SK-N-SH (cell line): Measurements from ENCODE around the gene KIAA1586. TPM values are rescaled to one million over a fixed set of nuclear protein-coding genes. Genes with fewer than 3 reads are reported as not detected.

ENCODE experiments used
- CTCF ChIA-PET: fragments of 300-600, 350-600 bp; formaldehyde crosslinking; extraction: SDS; loops from one replicate; lab custom pipeline; 2021; lab: Yijun Ruan, JAX
- POLR2A ChIA-PET: fragments of 350-600 bp; sonication (Branson Sonifier 250); formaldehyde crosslinking; extraction: SDS; loops from one replicate; lab custom pipeline; 2020; ENCODE audit warnings: antibody characterized with exemption, inconsistent platforms; lab: Yijun Ruan, JAX
- DNase-seq: peaks from one replicate; pipeline ENCODE4 v3.0.0; 2012
- H2AFZ ChIP-seq: fragments of 200-600 bp; sonication (generic); 2 replicates; pipeline ENCODE4 v1.8.1; 2016; ENCODE audit warnings: antibody characterized with exemption, mild to moderate bottlenecking, low read depth
- H3F3A ChIP-seq: fragments of 200-600 bp; sonication (generic); replicated peaks from 2 replicates; pipeline ENCODE3; 2016; ENCODE audit warnings: antibody characterized with exemption, mild to moderate bottlenecking; ENCODE audit not compliant: insufficient read depth
- H3K27ac ChIP-seq, 2 experiments: fragments of 200-500 bp in 1 of 2; fragments of 200-600 bp in 1 of 2; sonication (Bioruptor generic) in 1 of 2; sonication (generic), shearing (Covaris generic) in 1 of 2; 2 replicates each; pipeline versions ENCODE4 v1.5.1 to v1.6.1; 2014 to 2016; ENCODE audit warnings: low read depth in 2 of 2, inconsistent platforms in 1 of 2, low read length in 1 of 2, mild to moderate bottlenecking in 1 of 2, mixed read lengths in 1 of 2
- H3K27me3 ChIP-seq: fragments of 200-600 bp; sonication (generic), shearing (Covaris generic); 2 replicates; pipeline ENCODE4 v1.6.1; 2016; ENCODE audit warnings: mixed run types; ENCODE audit not compliant: insufficient read depth
- H3K36me3 ChIP-seq, 2 experiments: fragments of 200-500 bp in 1 of 2; fragments of 200-600 bp in 1 of 2; sonication (Bioruptor generic) in 1 of 2; sonication (generic) in 1 of 2; replicated peaks in 1 of 2; 2 replicates each; pipeline versions ENCODE3 to v1.5.1; 2014 to 2016; ENCODE audit warnings: low read length in 1 of 2, mild to moderate bottlenecking in 1 of 2; ENCODE audit not compliant: insufficient read depth in 2 of 2, control insufficient read depth in 1 of 2
- H3K4me1 ChIP-seq, 2 experiments: fragments of 200-500 bp in 1 of 2; fragments of 200-600 bp in 1 of 2; sonication (Bioruptor generic) in 1 of 2; sonication (generic), shearing (Covaris generic) in 1 of 2; 2 replicates each; pipeline versions ENCODE4 v1.5.1 to v1.6.1; 2014 to 2016; ENCODE audit warnings: low read depth in 1 of 2, low read length in 1 of 2, mixed run types in 1 of 2; ENCODE audit not compliant: insufficient read depth in 2 of 2, control insufficient read depth in 1 of 2
- H3K4me2 ChIP-seq: fragments of 200-600 bp; sonication (generic), shearing (Covaris generic); 2 replicates; pipeline ENCODE4 v1.6.1; 2017; ENCODE audit warnings: mixed run types
- H3K4me3 ChIP-seq, 2 experiments: fragments of 200-500 bp in 1 of 2; fragments of 200-600 bp in 1 of 2; sonication (Bioruptor generic) in 1 of 2; sonication (generic), shearing (Covaris generic) in 1 of 2; 2 replicates each; pipeline versions ENCODE4 v1.5.1 to v1.8.1; 2014 to 2016; ENCODE audit warnings: low read depth in 2 of 2, inconsistent platforms in 1 of 2, low read length in 1 of 2, mild to moderate bottlenecking in 1 of 2, mixed read lengths in 1 of 2, moderate library complexity in 1 of 2
- H3K79me2 ChIP-seq: fragments of 200-600 bp; sonication (generic); 2 replicates; pipeline ENCODE4 v1.8.1; 2017; ENCODE audit warnings: mild to moderate bottlenecking; ENCODE audit not compliant: insufficient read depth
- H3K9ac ChIP-seq: fragments of 200-600 bp; sonication (generic); 2 replicates; pipeline ENCODE4 v1.6.1; 2017; ENCODE audit warnings: mixed run types
- H3K9me2 ChIP-seq: fragments of 200-600 bp; sonication (generic); 2 replicates; pipeline ENCODE4 v1.6.1; 2017; ENCODE audit warnings: mixed run types
- H3K9me3 ChIP-seq: fragments of 200-600 bp; sonication (generic); 2 replicates; pipeline ENCODE4 v1.6.1; 2017; ENCODE audit warnings: mixed run types, mild to moderate bottlenecking, moderate library complexity
- H4K20me1 ChIP-seq: fragments of 200-600 bp; sonication (generic); 2 replicates; pipeline ENCODE4 v1.6.1; 2017; ENCODE audit warnings: mild to moderate bottlenecking, mixed run types; ENCODE audit not compliant: insufficient read depth
- CHD2 ChIP-seq: fragments of 150-350 bp; IDR thresholded peaks from 2 replicates; pipeline ENCODE4 v1.6.1; 2018; ENCODE audit warnings: low read length; ENCODE audit not compliant: partially characterized antibody
- ELF1 ChIP-seq: IDR thresholded peaks from 2 replicates; pipeline ENCODE4 v1.4.0; 2012
- EP300 ChIP-seq, 2 experiments: IDR thresholded peaks; 2 replicates each; pipeline versions ENCODE4 v1.4.0 to v1.6.1; 2012; ENCODE audit warnings: borderline replicate concordance in 1 of 2, low read depth in 1 of 2, low read length in 1 of 2
- FOXM1 ChIP-seq: IDR thresholded peaks from 2 replicates; pipeline ENCODE4 v1.4.0; 2012; ENCODE audit warnings: low read depth, mild to moderate bottlenecking
- GABPA ChIP-seq: IDR thresholded peaks from 2 replicates; pipeline ENCODE4 v1.4.0; 2012; ENCODE audit warnings: low read depth, mild to moderate bottlenecking
- GATA2 ChIP-seq: sonication (generic); formaldehyde crosslinking; IDR thresholded peaks from 2 replicates; pipeline ENCODE4 v1.5.0; 2020; ENCODE audit warnings: mild to moderate bottlenecking, missing genetic modification reagents
- IRF3 ChIP-seq: fragments of 150-350 bp; IDR thresholded peaks from 2 replicates; pipeline ENCODE4 v1.6.1; 2016; ENCODE audit warnings: mild to moderate bottlenecking, low read depth, low read length
- MEF2A ChIP-seq: IDR thresholded peaks from 2 replicates; pipeline ENCODE4 v1.4.0; 2012; ENCODE audit warnings: low read depth, borderline replicate concordance
- MXI1 ChIP-seq: IDR thresholded peaks from 2 replicates; pipeline ENCODE4 v1.6.1; 2012; ENCODE audit warnings: mild to moderate bottlenecking, low read depth, low read length, improper control_type of control experiment
- NFIC ChIP-seq: IDR thresholded peaks from 2 replicates; pipeline ENCODE4 v1.4.0; 2012; ENCODE audit warnings: borderline replicate concordance
- RCOR1 ChIP-seq: fragments of 150-350 bp; IDR thresholded peaks from 2 replicates; pipeline ENCODE4 v1.6.1; 2017; ENCODE audit warnings: antibody characterized with exemption, low read length
- RFX5 ChIP-seq: IDR thresholded peaks from 2 replicates; pipeline ENCODE4 v1.6.1; 2012; ENCODE audit warnings: mild to moderate bottlenecking, improper control_type of control experiment, low read length
- RXRA ChIP-seq: IDR thresholded peaks from 2 replicates; pipeline ENCODE4 v1.4.0; 2012; ENCODE audit warnings: low read depth, mild to moderate bottlenecking, borderline replicate concordance
- SIN3A ChIP-seq: IDR thresholded peaks from 2 replicates; pipeline ENCODE4 v1.6.1; 2012; ENCODE audit warnings: low read depth, mild to moderate bottlenecking, low read length, moderate library complexity, borderline replicate concordance
- SMC3 ChIP-seq: IDR thresholded peaks from 2 replicates; pipeline ENCODE4 v1.6.1; 2012; ENCODE audit warnings: low read depth, low read length, improper control_type of control experiment
- TCF12 ChIP-seq: IDR thresholded peaks from 2 replicates; pipeline ENCODE4 v1.4.0; 2012
- USF2 ChIP-seq: fragments of 150-350 bp; IDR thresholded peaks from 2 replicates; pipeline ENCODE4 v1.6.1; 2017; ENCODE audit warnings: antibody characterized with exemption, low read length, low read depth, borderline replicate concordance
- WGBS: methylation state at CpG from one replicate; pipeline ENCODE4 v1.1.6; 2017; ENCODE audit warnings: low lambda C conversion rate; 5-methylcytosine and 5-hydroxymethylcytosine counted together
- polyA plus RNA-seq, 3 experiments: library from polyadenylated mRNA; depleted of rRNA; stranded (reverse); fragments of >200 nt; gene quantifications; 2 replicates each; pipeline ENCODE4 v1.2.3, GENCODE V29; 2012
- TF ChIP-seq, protein P1 (sequence below): IDR thresholded peaks from 2 replicates; pipeline ENCODE4; 2012
- TF ChIP-seq, protein P2 (sequence below): IDR thresholded peaks from 2 replicates; pipeline ENCODE4 v1.4.0; 2012; ENCODE audit warnings: low read depth, borderline replicate concordance

The KIAA1586 gene
- polyA plus RNA-seq, 1 of the 3 experiments (the other 2 are of a cell fraction) = 3.2 TPM

DNA sequence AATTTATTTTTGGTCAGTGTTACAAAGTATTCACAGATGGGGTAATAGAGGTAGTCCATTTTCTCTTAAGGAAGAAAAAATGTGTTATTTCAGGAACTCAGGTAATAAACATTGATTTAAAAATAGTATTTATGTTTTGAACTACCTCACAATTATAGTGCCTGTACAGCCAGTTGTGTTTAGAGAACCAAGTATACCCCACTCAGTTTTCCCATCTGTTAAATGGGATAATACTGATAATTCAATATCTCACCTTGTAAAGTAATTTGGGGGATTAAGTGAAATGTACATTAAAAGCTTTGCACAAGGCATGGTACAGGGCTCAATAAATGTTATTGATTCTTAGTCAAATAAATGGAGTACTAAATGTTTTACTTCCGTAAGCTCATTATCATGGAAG lies 48.2 kb downstream of the KIAA1586 start:
- no peaks in the 10 kb centered on the region for H3K27me3 ChIP-seq
- DNase-seq = no peak
- peaks cover 51% of the 10 kb centered on the region for H4K20me1 ChIP-seq
- POLR2A ChIA-PET = no interaction called here
- WGBS = 96% methylated on average over 1 of the region's 1 CpG
- H3K4me2 ChIP-seq = no peak overlapping the region
- no peaks in the 10 kb centered on the region for H3F3A ChIP-seq
- no peak overlapping the region for H3K27ac ChIP-seq
- TF ChIP-seq IRF3 = no peak
- no peak for TF ChIP-seq RXRA
- TF ChIP-seq GABPA = no peak
- no peak for TF ChIP-seq ELF1
- no peak for TF ChIP-seq GATA2 (CRISPR knock-in tag)
- TF ChIP-seq, protein P1, sequence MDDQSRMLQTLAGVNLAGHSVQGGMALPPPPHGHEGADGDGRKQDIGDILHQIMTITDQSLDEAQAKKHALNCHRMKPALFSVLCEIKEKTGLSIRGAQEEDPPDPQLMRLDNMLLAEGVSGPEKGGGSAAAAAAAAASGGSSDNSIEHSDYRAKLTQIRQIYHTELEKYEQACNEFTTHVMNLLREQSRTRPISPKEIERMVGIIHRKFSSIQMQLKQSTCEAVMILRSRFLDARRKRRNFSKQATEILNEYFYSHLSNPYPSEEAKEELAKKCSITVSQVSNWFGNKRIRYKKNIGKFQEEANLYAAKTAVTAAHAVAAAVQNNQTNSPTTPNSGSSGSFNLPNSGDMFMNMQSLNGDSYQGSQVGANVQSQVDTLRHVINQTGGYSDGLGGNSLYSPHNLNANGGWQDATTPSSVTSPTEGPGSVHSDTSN = no peak
- no peak for TF ChIP-seq NFIC
- TF ChIP-seq MXI1 = no peak
- TF ChIP-seq, protein P2, sequence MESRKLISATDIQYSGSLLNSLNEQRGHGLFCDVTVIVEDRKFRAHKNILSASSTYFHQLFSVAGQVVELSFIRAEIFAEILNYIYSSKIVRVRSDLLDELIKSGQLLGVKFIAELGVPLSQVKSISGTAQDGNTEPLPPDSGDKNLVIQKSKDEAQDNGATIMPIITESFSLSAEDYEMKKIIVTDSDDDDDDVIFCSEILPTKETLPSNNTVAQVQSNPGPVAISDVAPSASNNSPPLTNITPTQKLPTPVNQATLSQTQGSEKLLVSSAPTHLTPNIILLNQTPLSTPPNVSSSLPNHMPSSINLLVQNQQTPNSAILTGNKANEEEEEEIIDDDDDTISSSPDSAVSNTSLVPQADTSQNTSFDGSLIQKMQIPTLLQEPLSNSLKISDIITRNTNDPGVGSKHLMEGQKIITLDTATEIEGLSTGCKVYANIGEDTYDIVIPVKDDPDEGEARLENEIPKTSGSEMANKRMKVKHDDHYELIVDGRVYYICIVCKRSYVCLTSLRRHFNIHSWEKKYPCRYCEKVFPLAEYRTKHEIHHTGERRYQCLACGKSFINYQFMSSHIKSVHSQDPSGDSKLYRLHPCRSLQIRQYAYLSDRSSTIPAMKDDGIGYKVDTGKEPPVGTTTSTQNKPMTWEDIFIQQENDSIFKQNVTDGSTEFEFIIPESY = no peak
- no peak for TF ChIP-seq USF2
- TF ChIP-seq FOXM1 = no peak
- no peak for TF ChIP-seq MEF2A
- TF ChIP-seq RFX5 = no peak
- TF ChIP-seq CHD2 = no peak
- no peak for TF ChIP-seq SIN3A
- no peak for TF ChIP-seq EP300 (IDR thresholded peaks at IDR 0.05; ENCODE audit: borderline replicate concordance in 1 of 2, low read depth in 1 of 2, low read length in 1 of 2)
- TF ChIP-seq TCF12 = no peak
- TF ChIP-seq SMC3 = no peak
- no peak for TF ChIP-seq RCOR1
- peaks cover 16 to 22% of the 10 kb centered on the region in 2 experiments; a peak in 3 of 4 replicates for H3K4me1 ChIP-seq
- CTCF ChIA-PET = interaction anchor here (0.9 kb wide), 1 partner anchor 75 kb away, joined by 4 read pairs; no protein-coding TSS in a partner anchor
- H3K9me3 ChIP-seq = no peaks in the 10 kb centered on the region
- no peak overlapping the region for H3K4me3 ChIP-seq
- peaks cover 83% of the 10 kb centered on the region for H3K79me2 ChIP-seq
- no peaks in the 10 kb centered on the region for H3K9me2 ChIP-seq
- peaks cover 52 to 56% of the 10 kb centered on the region in 2 experiments for H3K36me3 ChIP-seq
- H2AFZ ChIP-seq = no peak overlapping the region
- H3K9ac ChIP-seq = no peak overlapping the region
